ENCODE data around the gene PDZD2.
A peak's percentile ranks its signal among the peaks of the same experiment; 100 is the strongest.

The PDZD2 gene

GRCh38 chr5:31661257-31661656 lies 22.3 kb downstream of the PDZD2 start:
- no peak overlapping the region for H3K4me3 ChIP-seq (ENCODE audit: low read depth, low read length)
- no peak for TF ChIP-seq CTCF (IDR thresholded peaks at IDR 0.05; ENCODE audit: control insufficient read depth, extremely low read depth, insufficient read depth)
- DNase-seq (ENCODE audit: low read depth) = peak; percentile 74

- no peak overlapping the region for H3K4me3 ChIP-seq (ENCODE audit: low read depth, low read length)
- no peak for DNase-seq (ENCODE audit: low read depth)
- TF ChIP-seq CTCF (IDR thresholded peaks at IDR 0.05; ENCODE audit: control insufficient read depth, extremely low read depth, insufficient read depth) = no peak
Measured at GRCh38 chr5:31663519-31663918, 24.6 kb downstream of the PDZD2 start.

- no peak overlapping the region for H3K4me3 ChIP-seq (ENCODE audit: low read depth, low read length)
- TF ChIP-seq CTCF (IDR thresholded peaks at IDR 0.05; ENCODE audit: control insufficient read depth, extremely low read depth, insufficient read depth) = peak; percentile 49
- no peak for DNase-seq (ENCODE audit: low read depth)
Measured at GRCh38 chr5:31664566-31664965, 25.6 kb downstream of the PDZD2 start.

GRCh38 chr5:31671339-31671741 lies 32.4 kb downstream of the PDZD2 start:
- no peak overlapping the region for H3K4me3 ChIP-seq (ENCODE audit: low read depth, low read length)
- no peak for DNase-seq (ENCODE audit: low read depth)
- TF ChIP-seq CTCF (IDR thresholded peaks at IDR 0.05; ENCODE audit: control insufficient read depth, extremely low read depth, insufficient read depth) = no peak

- no peak for DNase-seq (ENCODE audit: low read depth)
- no peak for TF ChIP-seq CTCF (IDR thresholded peaks at IDR 0.05; ENCODE audit: control insufficient read depth, extremely low read depth, insufficient read depth)
- no peak overlapping the region for H3K4me3 ChIP-seq (ENCODE audit: low read depth, low read length)
Measured at GRCh38 chr5:31674371-31674951, 35.5 kb downstream of the PDZD2 start.

GRCh38 chr5:31675472-31675871 lies 36.5 kb downstream of the PDZD2 start:
- no peak for TF ChIP-seq CTCF (IDR thresholded peaks at IDR 0.05; ENCODE audit: control insufficient read depth, extremely low read depth, insufficient read depth)
- no peak overlapping the region for H3K4me3 ChIP-seq (ENCODE audit: low read depth, low read length)
- no peak for DNase-seq (ENCODE audit: low read depth)

- no peak for TF ChIP-seq CTCF (IDR thresholded peaks at IDR 0.05; ENCODE audit: control insufficient read depth, extremely low read depth, insufficient read depth)
- no peak overlapping the region for H3K4me3 ChIP-seq (ENCODE audit: low read depth, low read length)
- DNase-seq (ENCODE audit: low read depth) = no peak
Measured at GRCh38 chr5:31678180-31678579, 39.2 kb downstream of the PDZD2 start.
